Tibial nerve (tissue), 4 donors: ENCODE data around the gene COL4A1.

Experiments
- EP300 ChIP-seq, 2 donors: sonication (generic); formaldehyde crosslinking; IDR thresholded peaks; one replicate each; pipeline ENCODE4 v1.6.1; 2017; ENCODE audit warnings: antibody characterized with exemption in 2 of 2, mild to moderate bottlenecking in 1 of 2
- TF ChIP-seq, protein P1 (sequence below), 5 experiments: fragments of 200-600 bp in 3 of 5; fragments of 450-650 bp in 2 of 5; sonication (generic) in 3 of 5; IDR thresholded peaks; one replicate each; pipeline ENCODE4 v1.5.1; 2016 to 2019; ENCODE audit warnings: antibody characterized with exemption in 5 of 5, mild to moderate bottlenecking in 3 of 5, moderate library complexity in 2 of 5

DNA sequence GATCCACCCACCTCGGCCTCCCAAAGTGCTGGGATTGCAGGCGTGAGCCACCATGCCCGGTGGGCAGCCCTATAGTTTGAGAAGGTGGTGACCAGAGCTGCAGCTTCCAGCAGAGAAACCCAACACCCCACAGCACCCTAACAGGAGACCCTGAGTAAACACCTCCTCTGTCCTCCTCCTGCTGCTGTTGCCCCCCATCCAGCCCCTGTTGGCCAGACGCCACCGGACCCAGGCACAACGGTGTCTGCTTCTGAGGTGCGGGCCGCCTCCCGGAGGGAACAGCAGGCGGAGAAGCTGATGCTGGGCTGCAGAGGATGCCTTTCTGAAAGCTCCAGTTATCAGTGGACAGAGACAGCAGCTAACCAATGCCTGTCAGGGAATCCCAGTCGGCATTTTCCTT, 175.5 kb downstream of the COL4A1 start:
- TF ChIP-seq EP300 (IDR thresholded peaks at IDR 0.05), result no peak
- TF ChIP-seq, protein P1, sequence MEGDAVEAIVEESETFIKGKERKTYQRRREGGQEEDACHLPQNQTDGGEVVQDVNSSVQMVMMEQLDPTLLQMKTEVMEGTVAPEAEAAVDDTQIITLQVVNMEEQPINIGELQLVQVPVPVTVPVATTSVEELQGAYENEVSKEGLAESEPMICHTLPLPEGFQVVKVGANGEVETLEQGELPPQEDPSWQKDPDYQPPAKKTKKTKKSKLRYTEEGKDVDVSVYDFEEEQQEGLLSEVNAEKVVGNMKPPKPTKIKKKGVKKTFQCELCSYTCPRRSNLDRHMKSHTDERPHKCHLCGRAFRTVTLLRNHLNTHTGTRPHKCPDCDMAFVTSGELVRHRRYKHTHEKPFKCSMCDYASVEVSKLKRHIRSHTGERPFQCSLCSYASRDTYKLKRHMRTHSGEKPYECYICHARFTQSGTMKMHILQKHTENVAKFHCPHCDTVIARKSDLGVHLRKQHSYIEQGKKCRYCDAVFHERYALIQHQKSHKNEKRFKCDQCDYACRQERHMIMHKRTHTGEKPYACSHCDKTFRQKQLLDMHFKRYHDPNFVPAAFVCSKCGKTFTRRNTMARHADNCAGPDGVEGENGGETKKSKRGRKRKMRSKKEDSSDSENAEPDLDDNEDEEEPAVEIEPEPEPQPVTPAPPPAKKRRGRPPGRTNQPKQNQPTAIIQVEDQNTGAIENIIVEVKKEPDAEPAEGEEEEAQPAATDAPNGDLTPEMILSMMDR (IDR thresholded peaks at IDR 0.05), result no peak
